Hindlimb muscle (tissue), 1 donor: ENCODE measurements around the gene ZDHHC19. TPM values are rescaled to one million over a fixed set of nuclear protein-coding genes. Genes with fewer than 3 reads are reported as not detected.
"Not testable (repeated sequence)": the region's sequence is repeated elsewhere in the genome, so short reads cannot be mapped to it uniquely, and the experiment has no call there.

Source experiments
- DNase-seq: peaks from one replicate; pipeline ENCODE4 v3.0.0-alpha.2; 2013
- polyA plus RNA-seq: library from polyadenylated mRNA; unstranded; fragments of 120-200 nt; gene quantifications from one replicate; pipeline ENCODE4 v1.2.1, GENCODE V29; 2013; ENCODE audit not compliant: insufficient read length

Gene ZDHHC19
- polyA plus RNA-seq, 1 donor, result 0.27 TPM

DNA sequence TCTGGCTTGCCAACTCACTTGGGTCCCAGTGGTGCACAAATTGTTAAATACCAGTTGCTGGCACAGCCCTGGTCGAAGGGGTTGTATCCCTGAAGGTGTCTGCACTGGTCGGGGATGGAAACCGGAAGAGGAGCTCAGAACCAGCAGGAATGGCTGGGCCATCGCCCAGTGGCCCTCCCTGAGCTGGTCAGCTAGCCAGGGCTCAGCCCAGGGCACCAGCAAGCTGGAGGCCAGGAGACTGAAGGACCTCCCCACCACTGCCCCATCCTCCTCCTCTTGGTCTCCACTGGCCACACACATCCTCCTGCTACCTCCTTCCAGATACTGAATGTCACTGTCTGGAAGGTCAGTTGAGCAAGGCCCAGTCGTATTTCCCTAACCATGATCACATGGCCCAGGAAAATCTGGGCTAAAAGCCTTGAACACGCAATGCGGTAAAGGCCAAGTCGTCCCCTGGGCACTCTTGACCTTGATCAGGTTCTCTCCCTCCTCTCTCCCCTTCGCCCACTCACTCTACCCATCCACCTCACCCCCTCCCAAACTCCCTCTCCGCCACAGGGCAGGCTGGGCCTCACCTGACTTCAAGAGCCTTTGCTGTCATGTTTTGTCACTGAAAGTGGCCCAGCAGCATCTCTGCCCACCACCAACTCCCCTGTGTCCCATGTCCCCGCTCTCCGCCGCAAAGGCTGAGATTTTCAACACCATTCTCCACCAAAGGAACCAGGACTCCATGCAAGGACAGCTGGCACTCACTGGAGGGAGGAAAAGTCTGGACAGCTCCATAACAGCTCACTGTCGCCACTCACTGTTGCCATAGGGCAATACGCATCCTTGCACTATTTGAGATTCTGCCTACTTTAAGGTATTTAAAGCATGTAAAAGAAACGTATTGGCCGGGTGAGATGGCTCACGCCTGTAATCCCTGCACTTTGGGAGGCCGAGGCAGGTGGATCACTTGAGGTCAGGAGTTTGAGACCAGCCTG lies 12.1 kb downstream of the ZDHHC19 start:
- DNase-seq, result no peak

DNA sequence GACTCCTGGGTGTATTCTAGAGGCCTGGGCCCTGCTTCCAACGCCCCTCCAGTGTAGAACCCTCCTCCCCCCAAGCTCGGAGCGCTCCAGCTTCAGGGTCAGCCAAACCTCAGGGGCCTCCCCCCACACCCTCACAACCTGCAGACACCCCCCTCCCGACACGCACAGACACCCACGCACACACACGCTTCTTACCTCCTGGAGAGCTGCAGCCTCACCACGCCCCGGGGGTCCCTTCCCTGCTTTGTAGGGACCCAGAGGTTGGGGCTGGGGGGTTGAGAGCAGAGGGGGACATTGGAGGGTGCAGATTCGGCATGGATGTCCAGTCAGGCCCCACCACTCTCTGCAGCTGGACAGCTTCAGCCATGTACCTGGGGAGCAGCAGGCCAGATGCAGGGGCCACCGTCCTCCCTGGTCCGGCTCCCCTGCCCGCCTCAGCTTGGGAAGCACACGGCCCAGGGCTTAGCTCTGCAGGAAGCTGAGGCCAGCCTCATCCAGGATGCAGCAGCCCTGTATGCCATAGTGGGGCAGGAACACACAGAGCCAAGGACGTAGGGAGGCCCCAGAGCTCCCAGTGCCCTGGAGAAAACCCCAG lies 13.0 kb downstream of the ZDHHC19 start:
- no peak for DNase-seq

DNA sequence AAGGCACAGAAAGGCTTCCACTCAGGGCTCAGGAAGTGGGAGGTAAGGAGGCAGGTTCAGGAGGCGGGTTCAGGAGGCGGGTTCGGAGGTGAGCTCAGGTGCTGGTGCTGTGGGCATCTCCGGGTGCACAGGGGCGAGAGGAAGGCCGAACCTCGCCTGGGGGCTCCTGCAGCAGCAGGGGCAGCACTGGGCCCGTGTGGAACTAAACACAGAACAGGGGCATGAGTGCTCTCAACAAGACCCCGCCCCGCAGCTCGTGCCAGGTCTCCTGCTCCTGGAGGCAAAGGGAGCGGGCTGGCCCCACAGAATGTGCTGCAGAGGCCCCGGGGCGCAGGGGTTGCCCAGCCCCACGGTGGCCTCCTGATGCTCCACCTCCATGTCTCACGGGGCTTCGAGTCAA lies 13.7 kb downstream of the ZDHHC19 start:
- DNase-seq, result no peak

DNA sequence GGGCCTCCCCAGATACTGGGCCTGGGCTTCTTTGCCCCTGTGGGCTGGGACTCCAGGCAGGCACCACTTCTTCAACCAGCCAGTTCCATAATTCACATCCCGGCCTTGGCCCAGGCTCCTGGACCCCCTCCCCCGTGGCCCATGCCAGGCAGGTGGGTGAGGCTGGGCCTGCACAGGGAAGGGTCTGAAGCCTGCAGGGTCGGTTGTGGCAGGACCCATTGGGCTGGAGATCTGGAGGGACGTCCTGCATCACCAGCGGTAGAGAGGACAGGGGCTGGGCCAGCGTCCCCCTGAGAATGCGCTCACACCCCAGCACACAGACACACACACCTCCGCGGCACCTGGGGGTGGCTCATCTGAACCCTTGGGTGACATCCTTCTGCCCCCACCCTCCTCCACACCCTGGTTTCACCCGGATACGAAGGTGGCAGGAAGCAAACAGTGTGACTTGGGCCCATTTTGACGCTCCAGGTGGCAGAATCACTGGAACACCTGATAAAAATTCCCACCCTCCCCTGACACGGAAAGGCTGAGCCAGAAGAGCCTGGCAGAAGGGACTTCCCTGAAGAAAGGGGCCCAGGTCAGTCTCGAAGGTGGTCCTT lies 15.4 kb downstream of the ZDHHC19 start:
- DNase-seq, result no peak

DNA sequence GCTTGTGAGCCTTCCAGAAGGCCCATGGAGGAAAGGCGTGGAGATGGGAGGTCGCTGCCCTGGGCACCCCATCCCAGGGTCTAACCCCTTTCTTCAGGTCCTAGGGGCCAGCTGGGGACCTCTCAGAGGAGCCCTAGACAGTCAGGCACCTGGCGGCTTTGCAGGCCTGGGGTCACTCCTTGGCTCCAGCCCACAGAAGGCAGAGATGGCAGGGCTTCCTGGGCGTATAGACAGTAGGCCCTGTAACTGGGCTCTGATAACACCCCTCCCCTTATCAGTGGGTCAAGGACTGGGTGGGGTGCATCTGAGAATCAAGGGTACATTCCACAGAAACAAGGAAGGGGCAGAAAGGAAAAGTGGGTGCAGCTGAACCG lies 16.7 kb downstream of the ZDHHC19 start:
- DNase-seq, result no peak

DNA sequence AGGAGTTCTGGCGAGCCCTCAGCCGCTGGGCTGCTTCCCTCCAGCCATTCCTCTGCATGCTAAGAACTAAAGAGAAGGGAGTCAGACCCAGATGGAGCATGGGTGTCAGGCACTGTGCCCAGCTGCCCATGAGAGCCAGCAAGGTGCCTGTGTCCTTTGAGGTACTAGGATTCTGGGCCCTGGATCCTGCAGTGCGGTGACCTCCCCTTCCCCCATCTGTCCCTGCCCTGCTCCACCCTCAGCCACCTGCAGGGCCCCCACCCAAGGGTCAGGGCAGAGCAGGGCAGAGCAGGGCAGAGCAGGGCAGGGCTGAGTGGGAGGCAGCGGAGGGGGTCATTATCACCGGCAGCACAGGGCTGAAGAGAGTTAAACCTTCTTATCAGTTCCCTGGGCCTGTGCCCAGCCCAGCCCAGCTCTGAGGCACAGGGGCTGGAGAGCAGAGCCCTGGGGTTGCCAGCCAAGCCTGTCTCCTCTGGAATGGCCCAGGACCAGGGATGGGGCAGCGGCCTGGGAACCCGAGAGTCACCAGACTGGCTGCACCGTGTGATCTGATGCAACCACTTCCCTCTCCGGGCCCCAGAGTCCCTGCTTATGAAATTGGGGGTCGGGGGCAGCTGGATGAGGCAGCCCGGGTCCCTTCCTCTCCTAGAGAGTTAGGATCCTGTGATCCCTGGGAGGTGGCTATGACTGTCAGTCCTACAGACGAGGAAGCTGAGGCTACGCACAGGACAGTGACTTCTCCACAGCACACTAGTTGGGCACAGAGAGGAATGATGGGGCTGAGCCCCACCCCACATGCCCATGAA lies 17.3 kb downstream of the ZDHHC19 start:
- DNase-seq, result no peak

DNA sequence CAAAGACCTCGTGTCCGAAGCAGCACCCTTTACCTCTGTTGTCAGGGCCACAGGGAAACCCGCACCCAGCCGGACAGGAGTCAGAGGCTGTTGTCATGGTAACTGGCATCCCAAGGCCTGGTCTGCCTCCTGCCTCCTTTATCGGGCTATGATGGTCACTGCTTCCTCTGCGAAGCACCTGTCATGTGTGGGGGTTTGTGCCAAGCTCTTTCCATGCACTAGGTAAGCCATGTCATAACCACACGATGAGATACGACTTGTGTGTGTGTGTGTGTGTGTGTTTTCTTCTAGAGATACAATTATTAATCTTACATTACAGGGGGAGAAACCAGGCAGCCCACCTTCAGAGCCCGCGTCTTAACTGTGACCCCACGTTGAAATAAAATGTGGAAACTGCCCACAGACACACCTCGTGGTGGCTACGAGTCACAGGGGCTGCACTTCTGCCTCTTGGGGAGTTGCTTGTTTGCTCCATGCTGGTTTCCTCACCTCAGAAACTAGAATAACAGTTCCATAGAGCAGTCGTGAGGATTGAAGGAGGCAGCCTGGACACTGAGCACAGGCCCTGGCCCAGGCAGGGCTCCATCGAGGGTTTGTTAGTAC lies 18.0 kb downstream of the ZDHHC19 start:
- no peak for DNase-seq

DNA sequence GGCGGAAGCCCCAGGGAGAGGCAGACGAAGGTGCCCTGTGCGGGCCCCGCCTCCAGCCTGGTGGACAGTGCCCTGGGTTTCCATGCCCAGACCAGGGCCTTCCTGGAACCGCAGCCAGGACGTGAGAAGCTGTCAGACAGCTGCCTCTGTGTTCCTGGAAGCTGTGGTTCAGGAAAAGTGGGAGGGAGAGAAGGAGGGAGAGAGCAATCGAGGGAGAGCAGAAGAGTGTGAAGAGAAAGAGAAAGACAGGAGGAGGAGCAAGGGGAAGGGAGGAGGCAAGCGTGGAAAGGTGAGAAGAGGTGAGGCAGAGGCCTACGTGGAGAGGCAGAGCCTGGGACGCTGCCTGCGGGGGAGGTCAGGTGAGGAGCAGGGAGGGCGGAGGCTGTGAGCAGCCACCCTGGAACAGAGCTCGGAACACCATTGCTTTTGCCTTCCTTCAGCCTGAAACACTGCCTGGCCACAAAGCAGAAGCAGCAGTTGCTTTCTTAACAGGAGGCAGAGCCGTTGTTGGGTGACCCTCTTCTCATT lies 18.6 kb downstream of the ZDHHC19 start:
- no peak for DNase-seq

DNA sequence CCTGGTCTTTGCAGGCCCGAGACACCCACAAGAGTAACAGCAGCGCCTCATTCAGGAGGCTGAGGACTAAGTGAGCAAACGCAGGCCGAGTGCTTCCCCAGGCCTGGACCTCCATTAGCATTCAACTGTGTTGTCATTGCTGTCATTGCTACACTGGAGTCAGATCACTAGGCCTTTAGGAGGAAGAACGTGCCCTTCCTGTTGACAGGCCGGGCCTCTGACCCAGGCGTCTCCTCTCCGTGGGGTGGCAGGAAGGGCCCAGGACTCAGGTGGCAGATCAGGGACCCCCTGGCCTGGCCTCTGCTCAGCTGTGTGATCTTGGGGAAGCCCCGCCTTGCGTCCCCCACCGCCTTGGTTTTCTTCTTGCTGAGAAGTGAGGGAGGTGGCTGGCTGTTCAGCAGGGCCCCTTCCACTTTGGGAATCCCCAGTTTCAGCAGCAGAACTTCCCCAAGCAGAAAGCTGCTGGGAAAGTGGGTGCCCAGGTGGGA lies 19.1 kb downstream of the ZDHHC19 start:
- no peak for DNase-seq

DNA sequence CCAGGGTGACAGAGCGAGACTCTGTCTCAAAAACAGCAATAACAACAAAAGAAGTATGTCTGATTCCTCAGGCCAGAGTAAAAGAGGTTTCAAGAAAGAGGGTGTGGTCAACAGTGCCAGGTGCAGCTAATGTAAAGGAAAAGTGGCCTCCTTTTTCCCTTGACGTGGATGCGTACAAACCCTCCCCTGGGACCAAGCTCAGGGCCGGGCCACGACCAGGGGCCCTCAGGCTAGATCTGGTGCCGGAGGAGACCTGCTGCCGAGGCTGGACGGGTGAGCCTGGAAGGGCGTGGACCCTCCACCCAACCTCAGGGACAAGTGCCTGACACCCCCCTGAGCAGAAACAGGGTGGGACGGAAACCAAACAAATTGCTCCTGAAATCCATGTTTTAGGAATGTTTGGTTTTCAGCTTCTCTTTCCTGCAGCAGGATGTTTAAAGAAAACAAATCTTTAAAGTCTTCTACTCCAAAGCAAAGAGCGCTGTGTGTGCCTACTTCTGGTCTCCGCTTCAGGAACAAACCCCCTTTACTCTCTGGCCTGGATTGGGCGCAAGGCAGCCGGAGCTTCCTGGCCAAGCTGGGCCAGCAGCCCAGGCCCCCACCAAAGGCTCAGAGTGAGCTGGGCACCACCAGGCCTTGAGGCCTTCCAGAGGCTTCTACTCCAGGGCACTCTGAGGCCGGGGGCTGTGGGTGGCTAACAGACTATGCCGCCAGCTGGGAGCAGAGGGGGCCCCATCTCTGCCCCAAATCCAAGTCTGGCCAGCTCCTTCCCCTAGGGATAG lies 21.4 kb downstream of the ZDHHC19 start:
- no peak for DNase-seq

DNA sequence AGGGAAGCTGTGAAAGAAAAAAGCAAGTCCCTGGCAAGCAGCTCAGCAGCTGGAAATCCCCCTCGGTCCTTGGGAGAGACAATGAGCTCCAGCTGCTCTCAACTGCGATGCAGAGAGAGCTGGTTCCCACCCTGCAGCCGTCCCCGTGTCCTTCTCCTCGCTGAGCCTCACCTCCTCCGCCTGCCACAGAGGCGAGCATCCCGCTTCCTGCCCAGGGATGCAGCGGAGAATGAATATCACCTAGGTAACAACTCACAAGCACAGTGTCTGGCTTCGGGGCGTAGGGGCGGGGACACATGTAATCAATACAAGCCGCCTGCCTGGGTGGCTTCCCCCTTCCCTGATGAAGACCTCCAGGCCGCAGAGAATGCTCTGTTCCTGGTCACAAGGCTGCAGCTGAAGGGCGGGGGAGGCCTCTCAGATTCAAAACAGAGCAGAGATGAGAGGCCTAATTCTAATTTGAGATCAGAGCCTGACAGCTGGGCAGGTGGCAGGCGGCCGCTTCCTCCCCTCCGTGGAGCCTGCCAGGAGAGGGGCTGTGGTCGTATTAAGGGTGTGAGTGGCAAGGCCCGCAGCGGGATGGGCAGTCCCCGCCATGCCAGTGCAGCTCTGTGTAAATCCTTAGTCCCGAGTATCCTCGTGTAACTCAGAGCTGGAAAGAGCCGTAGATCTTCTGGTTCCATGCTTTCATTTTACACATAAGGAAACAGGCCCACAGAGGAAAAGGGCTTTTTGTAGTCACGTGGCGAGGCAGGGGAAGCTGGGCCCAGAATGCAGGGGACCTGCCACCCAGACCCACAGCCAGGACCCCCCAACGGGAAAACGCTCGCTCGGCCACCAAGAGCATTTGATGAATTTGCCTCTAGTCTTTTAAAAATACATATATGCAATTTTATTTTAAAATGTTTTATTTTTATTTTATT lies 24.3 kb downstream of the ZDHHC19 start:
- DNase-seq, result peak; percentile 85

DNA sequence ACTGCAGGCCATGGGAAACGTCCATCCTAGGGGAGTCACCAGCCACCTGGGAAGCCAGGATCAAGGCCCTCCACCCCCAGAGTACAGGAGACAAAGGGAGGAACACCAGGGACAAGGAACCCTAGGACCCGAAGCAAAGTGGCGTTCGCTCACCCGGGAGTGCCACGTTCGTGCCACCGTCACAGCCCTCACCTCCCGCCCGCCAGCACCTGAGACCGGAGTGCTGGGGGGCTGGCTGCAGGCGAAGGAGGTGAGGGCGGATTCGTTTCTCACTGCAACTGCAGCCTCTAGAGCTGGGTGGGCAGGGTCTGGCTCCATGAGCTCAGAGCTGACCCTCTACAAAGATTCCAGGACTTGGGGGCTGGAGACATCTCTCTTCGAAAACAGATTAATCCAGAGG lies 26.3 kb downstream of the ZDHHC19 start:
- DNase-seq, result no peak

DNA sequence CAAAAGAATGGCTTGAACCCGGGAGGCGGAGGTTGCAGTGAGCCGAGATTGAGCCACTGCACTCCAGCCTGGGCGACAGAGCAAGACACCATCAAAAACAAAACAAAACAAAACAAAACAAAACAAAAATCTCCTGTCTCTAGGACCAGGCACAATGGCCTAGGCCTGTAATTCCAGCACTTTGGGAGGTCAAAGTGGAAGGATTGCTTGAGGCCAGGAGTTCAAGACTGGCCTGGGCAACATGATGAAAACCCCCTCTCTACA lies 27.1 kb downstream of the ZDHHC19 start:
- DNase-seq, result not testable (repeated sequence)

DNA sequence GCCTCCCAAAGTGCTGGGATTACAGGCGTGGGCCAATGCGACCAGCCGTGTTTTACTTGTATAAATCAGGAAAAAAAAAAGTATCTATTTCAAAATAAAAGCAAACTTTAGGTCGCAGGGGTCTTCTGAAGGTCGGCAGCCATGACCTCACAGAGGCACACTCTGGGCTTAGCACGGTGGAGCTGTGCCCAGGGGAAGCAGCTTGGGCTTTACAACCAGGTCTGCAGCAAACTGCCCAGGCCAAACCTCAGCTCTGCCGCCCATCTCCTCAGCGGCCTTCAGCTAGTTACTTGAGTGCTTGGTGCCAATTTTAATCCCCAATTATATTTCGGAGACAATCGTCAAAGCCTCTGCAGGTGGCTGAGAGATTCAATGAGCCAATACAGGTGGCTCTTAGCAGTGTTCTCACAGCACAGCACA lies 30.1 kb downstream of the ZDHHC19 start:
- DNase-seq, result no peak

DNA sequence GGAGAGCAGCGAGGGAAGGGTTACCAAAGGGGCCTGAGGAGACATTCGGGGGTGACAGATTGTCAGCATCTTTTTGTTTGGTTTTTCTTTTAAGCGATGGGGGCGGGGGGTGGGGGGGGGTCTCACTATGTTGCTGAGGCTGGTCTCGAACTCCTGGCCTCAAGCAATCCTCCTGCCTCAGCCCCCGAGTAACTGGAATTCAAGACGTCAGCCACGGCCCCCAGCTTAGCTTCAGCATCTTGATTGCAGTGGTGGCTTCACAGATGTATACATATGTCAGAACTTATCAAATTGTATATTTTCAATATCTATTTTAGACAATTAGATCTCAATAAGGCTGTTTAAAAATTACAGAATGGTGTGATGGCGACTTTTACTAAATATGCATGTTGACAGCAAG lies 30.9 kb downstream of the ZDHHC19 start:
- DNase-seq, result no peak

DNA sequence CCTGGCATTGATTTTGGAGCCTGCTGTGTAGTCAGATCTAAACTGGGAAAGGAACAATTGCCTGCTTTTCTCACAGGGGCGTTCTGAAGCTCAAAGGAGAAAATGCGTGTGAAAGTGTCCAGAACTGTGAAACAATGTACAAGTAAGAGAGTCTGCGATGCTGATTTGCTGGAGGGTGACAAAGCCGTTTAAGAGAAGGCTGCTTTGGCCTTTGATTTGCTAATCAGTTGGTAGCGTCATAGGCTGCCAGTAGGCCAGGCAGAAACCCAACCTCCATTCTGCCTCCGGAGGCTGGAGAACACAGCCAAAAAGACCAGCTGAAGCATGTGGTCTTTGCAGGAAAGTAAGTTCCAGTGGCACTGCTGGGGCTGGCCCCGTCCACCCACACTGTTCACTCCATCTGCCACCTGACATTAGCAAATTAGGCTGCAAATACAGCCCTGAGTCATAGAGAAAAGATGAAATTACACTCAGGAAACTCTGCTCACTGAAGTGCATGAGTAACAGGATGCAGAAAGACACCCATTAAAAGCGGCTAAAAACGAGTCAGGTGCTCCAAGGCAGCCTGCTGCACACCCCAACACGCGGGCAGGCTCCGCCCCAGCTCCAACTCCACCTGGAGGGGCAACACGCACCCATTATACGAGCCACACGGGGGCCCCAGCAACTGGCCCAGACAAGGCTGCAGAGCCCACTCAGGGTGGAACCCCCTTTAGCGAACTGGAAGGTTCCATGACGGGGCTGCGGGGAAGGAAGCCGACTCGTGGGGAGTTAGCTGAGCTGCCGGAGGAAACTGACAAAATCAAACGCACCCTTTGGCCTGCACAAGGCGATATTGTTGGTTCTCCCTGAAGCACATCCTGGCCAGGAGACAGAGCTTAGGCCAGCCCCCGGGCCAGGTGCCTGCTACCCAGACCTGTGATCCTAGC lies 31.6 kb downstream of the ZDHHC19 start:
- peak; percentile 50 for DNase-seq

DNA sequence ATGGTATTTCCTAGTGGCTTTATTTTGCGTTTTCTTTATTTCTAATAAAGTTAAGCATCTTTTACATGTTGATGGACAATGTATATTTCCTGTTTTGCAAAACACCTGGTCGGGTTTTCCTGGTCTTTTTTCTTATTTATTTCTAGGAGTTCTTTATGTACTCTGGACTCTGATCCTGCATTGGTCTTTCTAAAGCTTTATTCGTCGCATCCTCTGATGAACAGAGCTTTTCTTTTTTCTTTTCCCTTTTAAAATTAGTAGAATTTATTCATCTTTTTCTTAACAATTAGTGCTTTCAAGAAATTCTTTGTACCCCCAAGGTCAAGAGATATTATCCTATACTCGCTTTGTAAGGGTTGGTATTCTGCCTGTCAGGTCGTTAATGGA lies 32.2 kb downstream of the ZDHHC19 start:
- no peak for DNase-seq

DNA sequence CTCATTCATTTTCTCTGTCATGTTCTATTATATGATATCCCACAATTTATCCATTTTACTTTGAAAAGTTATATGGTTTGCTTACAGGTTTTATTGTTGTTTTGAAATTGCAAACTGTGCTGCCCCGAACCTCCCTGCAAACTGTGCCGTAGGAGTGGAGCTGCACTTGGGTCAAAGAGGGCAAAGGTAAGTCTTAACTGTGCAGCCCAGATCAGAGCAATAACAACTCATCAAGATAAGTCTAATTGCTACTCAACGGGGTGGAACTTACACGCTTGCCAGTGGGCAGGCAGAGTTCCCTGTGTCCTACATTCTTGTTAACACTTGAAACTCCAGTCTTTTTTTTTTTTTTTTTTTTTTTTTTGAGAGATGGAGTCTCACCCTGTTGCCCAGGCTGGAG lies 33.2 kb downstream of the ZDHHC19 start:
- DNase-seq, result no peak

DNA sequence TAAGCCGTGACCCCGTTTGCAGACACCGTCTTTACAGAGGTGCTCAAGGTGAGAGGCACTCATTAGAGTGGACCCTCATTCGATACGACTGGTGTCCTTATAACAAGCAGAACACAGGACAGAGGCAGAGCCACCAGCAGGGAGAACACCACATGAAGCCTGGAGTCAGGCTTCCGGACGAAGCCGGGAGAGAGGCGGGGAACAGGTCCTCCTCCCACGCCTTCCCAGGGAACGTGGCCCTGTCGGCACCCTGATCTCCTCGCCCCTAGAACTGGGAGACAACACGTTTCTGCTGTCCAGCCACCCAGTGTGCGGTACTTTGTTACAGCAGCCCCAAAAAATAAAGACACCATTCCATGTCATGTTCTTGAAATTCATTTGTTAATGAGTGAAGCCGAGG lies 33.6 kb downstream of the ZDHHC19 start:
- no peak for DNase-seq
